ENCODE results near the gene CCDC92B.

DNA sequence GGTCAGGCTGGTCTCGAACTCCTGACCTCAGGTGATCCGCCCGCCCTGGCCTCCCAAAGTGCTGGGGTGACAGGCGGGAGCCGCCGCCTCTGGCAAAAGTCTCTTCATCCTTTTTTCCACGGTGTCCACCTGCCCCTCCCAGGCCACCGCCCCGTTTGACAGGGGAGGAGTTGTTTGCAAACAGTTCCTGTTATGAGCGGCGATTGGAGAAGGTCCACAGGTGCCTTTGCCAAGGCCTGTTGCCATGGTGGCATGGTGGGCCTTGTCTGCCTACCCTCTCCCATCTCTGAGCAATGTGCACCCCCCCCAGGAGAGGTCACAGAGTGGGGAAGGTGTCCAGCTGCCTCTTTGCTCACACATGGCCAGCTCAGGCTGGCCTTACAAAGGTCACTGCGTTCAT is 30.8 kb upstream of the CCDC92B start:
- TF ChIP-seq, protein P1, sequence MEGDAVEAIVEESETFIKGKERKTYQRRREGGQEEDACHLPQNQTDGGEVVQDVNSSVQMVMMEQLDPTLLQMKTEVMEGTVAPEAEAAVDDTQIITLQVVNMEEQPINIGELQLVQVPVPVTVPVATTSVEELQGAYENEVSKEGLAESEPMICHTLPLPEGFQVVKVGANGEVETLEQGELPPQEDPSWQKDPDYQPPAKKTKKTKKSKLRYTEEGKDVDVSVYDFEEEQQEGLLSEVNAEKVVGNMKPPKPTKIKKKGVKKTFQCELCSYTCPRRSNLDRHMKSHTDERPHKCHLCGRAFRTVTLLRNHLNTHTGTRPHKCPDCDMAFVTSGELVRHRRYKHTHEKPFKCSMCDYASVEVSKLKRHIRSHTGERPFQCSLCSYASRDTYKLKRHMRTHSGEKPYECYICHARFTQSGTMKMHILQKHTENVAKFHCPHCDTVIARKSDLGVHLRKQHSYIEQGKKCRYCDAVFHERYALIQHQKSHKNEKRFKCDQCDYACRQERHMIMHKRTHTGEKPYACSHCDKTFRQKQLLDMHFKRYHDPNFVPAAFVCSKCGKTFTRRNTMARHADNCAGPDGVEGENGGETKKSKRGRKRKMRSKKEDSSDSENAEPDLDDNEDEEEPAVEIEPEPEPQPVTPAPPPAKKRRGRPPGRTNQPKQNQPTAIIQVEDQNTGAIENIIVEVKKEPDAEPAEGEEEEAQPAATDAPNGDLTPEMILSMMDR (IDR thresholded peaks at IDR 0.05; ENCODE audit: poor library complexity) = no peak
- no peak for TF ChIP-seq EZH2 (IDR thresholded peaks at IDR 0.05; ENCODE audit: borderline replicate concordance)
